ENCODE measurements around the gene PAPSS2. TPM values are rescaled to one million over a fixed set of nuclear protein-coding genes. Genes with fewer than 3 reads are reported as not detected.
"Not testable (repeated sequence)": the region's sequence is repeated elsewhere in the genome, so short reads cannot be mapped to it uniquely, and the experiment has no call there.

The PAPSS2 gene
- 10 to 100 TPM in 3 of 9 donors, 1 to 10 TPM in 6; 3.1 to 32.6 (median 9.0) TPM for total RNA-seq
- polyA plus RNA-seq, result 1 to 10 TPM; 1.9 to 5.8 TPM
- long read RNA-seq, donor 1, transcript PAPSS2-201 (12 exons, 3,949 nt), result major isoform, 6 of 16 reads
- long read RNA-seq, donor 1, partial matches to known transcripts, result 9 of 16 reads
- long read RNA-seq, donor 1, other reads (novel, unspliced or antisense), result 1 of 16 reads
- long read RNA-seq, donor 2, transcript PAPSS2-201 (12 exons, 3,949 nt), result major isoform, 9 of 11 reads
- long read RNA-seq, donor 2, partial matches to known transcripts, result 2 of 11 reads
- long read RNA-seq, donor 2, other reads (novel, unspliced or antisense), result 0 of 11 reads
- long read RNA-seq, donor 3, partial matches to known transcripts, result 1 of 5 reads
- long read RNA-seq, donor 3, other reads (novel, unspliced or antisense), result 1 of 5 reads

- Histone ChIP-seq H3K27me3 (no peaks in the 10 kb centered on the region), H3K27ac (peak within 1 kb of the TSS; percentile 50 to 85 (median 74)), H3K36me3 (no peaks in the 10 kb centered on the region), H3K4me1 (peaks cover 0 to 34% (median 5%) of the 10 kb centered on the region in 12 donors), H3K4me3 (peak within 1 kb of the TSS; percentile 53 to 92 (median 84)), H3K9me3 (no peaks in the 10 kb centered on the region)
- intact Hi-C loops (cut with DNase I), result loop anchor here in 6 of 10 donors (5.0 to 10.0 kb wide), 7 partner anchors 57 to 892 kb away; no protein-coding TSS in a partner anchor
- ATAC-seq, result peak; percentile 75 to 92 (median 86)
- peak; percentile 70 to 86 (median 77) for DNase-seq
- TF ChIP-seq POLR2A (IDR thresholded peaks at IDR 0.05), result peak in 1 of 2 donors; percentile 56
- TF ChIP-seq, protein P1, sequence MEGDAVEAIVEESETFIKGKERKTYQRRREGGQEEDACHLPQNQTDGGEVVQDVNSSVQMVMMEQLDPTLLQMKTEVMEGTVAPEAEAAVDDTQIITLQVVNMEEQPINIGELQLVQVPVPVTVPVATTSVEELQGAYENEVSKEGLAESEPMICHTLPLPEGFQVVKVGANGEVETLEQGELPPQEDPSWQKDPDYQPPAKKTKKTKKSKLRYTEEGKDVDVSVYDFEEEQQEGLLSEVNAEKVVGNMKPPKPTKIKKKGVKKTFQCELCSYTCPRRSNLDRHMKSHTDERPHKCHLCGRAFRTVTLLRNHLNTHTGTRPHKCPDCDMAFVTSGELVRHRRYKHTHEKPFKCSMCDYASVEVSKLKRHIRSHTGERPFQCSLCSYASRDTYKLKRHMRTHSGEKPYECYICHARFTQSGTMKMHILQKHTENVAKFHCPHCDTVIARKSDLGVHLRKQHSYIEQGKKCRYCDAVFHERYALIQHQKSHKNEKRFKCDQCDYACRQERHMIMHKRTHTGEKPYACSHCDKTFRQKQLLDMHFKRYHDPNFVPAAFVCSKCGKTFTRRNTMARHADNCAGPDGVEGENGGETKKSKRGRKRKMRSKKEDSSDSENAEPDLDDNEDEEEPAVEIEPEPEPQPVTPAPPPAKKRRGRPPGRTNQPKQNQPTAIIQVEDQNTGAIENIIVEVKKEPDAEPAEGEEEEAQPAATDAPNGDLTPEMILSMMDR (IDR thresholded peaks at IDR 0.05), result peak in 4 of 12 donors; percentile 6 to 18 (median 11)
- WGBS, 4 donors, result 0 to 2% (median 1%) methylated on average over 26 to 82 of the region's 82 CpGs
These were observed at the start of gene PAPSS2 for GRCh38 chr10:87659571-87660483. PAPSS2 (plus strand) TSS chr10:87659878; CDS start chr10:87659982, 104 bp downstream.

DNA sequence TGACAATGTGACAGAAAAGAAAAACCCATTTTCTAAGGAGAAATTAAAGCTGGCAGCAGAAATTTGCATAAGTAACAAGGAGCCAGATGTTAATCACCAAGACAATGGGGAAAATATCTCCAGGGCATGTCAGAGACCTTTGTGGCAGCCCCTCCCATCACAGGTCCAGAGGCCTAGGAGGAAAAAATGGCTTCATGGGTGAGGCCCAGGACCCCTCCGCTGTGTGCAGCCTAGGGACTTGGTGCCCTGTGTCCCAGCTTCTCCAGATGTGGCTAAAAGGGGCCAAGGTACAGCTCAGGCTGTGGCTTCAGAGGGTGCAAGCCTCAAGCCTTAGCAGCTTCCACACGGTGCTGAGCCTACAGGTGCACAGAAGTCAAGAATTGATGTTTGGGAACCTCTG is 48.3 kb upstream of the PAPSS2 start:
- H3K9me3 ChIP-seq; H3K4me3 ChIP-seq; H3K4me1 ChIP-seq; H3K27ac ChIP-seq; ATAC-seq; DNase-seq; H3K36me3 ChIP-seq; H3K27me3 ChIP-seq; intact Hi-C loops (cut with DNase I): not testable (repeated sequence)
- WGBS, 4 donors, result 84 to 100% (median 92%) methylated on average over 2 of the region's 2 CpGs

DNA sequence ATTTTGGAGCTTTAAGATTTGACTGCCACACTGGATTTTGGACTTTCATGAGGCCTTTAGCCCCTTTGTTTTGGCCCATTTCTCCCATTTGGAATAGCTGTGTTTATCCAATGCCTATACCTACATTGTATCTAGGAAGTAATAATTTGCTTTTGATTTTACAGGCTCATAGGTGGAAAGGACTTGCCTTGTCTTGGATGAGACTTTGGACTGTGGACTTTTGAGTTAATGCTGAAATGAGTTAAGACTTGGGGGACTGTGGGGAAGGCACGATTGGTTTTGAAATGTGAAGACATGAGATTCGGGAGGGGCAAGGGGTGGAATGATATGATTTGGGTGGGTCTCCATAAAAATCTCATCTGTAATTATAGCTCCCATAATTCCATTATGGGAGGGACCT is 47.6 kb upstream of the PAPSS2 start:
- no peak overlapping the region for H3K4me3 ChIP-seq
- H3K4me1 ChIP-seq, result no peaks in the 10 kb centered on the region
- no peak overlapping the region for H3K27ac ChIP-seq
- 53 to 94% (median 88%) methylated on average over 2 of the region's 2 CpGs for WGBS, 4 donors
- no peaks in the 10 kb centered on the region for H3K36me3 ChIP-seq
- intact Hi-C loops (cut with DNase I), result no loop called here
- no peak for DNase-seq
- TF ChIP-seq, protein P1 (IDR thresholded peaks at IDR 0.05), result no peak
- no peak for TF ChIP-seq POLR2A (IDR thresholded peaks at IDR 0.05)
- ATAC-seq, result no peak
- no peaks in the 10 kb centered on the region for H3K27me3 ChIP-seq
- H3K9me3 ChIP-seq, result no peaks in the 10 kb centered on the region

- no peak for DNase-seq
- Histone ChIP-seq H3K4me1 (no peaks in the 10 kb centered on the region), H3K4me3 (no peak overlapping the region), H3K36me3 (no peaks in the 10 kb centered on the region), H3K9me3 (no peaks in the 10 kb centered on the region), H3K27ac (no peak overlapping the region), H3K27me3 (peaks cover 0 to 3% (median 0%) of the 10 kb centered on the region in 9 donors)
- intact Hi-C loops (cut with DNase I), result no loop called here
- TF ChIP-seq POLR2A (IDR thresholded peaks at IDR 0.05), result no peak
- TF ChIP-seq, protein P1 (IDR thresholded peaks at IDR 0.05), result no peak
- 55 to 81% (median 66%) methylated on average over 2 of the region's 2 CpGs for WGBS, 4 donors
- ATAC-seq, result no peak
These were observed 45.9 kb upstream of the PAPSS2 start for GRCh38 chr10:87613751-87614150.
